ENCODE measurements around the gene GTF2A1L. TPM values are rescaled to one million over a fixed set of nuclear protein-coding genes. Genes with fewer than 3 reads are reported as not detected.

GTF2A1L gene
- total and polyA plus RNA-seq, 4 donors: 0.02 to 0.67 TPM; not detected in 2

DNA sequence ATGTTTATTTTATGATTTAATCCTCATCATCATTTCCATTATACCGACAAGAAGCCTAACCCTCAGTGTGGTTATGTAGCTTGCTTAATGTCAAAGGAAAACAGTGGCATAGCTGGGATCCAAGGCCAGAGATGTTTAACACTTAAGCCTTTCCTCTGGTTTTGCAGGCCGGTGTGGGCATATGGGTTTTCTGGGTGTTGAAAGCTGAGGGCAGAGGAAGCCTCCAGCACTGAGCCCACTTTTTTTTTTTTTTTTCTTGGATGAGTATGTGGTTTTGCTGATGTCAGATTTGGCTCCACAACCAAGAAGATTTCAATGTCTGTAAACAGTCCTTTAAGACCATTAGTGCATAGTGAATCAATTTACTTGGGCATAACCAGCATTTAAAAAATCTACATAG lies 96.6 kb downstream of the GTF2A1L start:
- no peak for DNase-seq (ENCODE audit: low spot score)

More for the DNA sequence above, 96.6 kb downstream of the GTF2A1L start:
- no peak for TF ChIP-seq JUND (IDR thresholded peaks at IDR 0.05)
- TF ChIP-seq, protein P1, sequence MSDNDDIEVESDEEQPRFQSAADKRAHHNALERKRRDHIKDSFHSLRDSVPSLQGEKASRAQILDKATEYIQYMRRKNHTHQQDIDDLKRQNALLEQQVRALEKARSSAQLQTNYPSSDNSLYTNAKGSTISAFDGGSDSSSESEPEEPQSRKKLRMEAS (IDR thresholded peaks at IDR 0.05): no peak
- TF ChIP-seq, protein P2, sequence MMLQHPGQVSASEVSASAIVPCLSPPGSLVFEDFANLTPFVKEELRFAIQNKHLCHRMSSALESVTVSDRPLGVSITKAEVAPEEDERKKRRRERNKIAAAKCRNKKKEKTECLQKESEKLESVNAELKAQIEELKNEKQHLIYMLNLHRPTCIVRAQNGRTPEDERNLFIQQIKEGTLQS (IDR thresholded peaks at IDR 0.05): no peak
- TF ChIP-seq, protein P3, sequence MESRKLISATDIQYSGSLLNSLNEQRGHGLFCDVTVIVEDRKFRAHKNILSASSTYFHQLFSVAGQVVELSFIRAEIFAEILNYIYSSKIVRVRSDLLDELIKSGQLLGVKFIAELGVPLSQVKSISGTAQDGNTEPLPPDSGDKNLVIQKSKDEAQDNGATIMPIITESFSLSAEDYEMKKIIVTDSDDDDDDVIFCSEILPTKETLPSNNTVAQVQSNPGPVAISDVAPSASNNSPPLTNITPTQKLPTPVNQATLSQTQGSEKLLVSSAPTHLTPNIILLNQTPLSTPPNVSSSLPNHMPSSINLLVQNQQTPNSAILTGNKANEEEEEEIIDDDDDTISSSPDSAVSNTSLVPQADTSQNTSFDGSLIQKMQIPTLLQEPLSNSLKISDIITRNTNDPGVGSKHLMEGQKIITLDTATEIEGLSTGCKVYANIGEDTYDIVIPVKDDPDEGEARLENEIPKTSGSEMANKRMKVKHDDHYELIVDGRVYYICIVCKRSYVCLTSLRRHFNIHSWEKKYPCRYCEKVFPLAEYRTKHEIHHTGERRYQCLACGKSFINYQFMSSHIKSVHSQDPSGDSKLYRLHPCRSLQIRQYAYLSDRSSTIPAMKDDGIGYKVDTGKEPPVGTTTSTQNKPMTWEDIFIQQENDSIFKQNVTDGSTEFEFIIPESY (IDR thresholded peaks at IDR 0.05): no peak
- TF ChIP-seq GABPA (IDR thresholded peaks at IDR 0.05 in 1 of 2, conservative IDR thresholded peaks at IDR 0.05 in 1 of 2): no peak
- no peak for TF ChIP-seq FOXA1 (IDR thresholded peaks at IDR 0.05)
- no peak for TF ChIP-seq HNF4G (IDR thresholded peaks at IDR 0.05)
- TF ChIP-seq NR2F2 (IDR thresholded peaks at IDR 0.05): no peak
- no peak for TF ChIP-seq RAD21 (IDR thresholded peaks at IDR 0.05)
- TF ChIP-seq FOXA2 (IDR thresholded peaks at IDR 0.05): no peak
- TF ChIP-seq RXRA (IDR thresholded peaks at IDR 0.05): no peak
- TF ChIP-seq, protein P4, sequence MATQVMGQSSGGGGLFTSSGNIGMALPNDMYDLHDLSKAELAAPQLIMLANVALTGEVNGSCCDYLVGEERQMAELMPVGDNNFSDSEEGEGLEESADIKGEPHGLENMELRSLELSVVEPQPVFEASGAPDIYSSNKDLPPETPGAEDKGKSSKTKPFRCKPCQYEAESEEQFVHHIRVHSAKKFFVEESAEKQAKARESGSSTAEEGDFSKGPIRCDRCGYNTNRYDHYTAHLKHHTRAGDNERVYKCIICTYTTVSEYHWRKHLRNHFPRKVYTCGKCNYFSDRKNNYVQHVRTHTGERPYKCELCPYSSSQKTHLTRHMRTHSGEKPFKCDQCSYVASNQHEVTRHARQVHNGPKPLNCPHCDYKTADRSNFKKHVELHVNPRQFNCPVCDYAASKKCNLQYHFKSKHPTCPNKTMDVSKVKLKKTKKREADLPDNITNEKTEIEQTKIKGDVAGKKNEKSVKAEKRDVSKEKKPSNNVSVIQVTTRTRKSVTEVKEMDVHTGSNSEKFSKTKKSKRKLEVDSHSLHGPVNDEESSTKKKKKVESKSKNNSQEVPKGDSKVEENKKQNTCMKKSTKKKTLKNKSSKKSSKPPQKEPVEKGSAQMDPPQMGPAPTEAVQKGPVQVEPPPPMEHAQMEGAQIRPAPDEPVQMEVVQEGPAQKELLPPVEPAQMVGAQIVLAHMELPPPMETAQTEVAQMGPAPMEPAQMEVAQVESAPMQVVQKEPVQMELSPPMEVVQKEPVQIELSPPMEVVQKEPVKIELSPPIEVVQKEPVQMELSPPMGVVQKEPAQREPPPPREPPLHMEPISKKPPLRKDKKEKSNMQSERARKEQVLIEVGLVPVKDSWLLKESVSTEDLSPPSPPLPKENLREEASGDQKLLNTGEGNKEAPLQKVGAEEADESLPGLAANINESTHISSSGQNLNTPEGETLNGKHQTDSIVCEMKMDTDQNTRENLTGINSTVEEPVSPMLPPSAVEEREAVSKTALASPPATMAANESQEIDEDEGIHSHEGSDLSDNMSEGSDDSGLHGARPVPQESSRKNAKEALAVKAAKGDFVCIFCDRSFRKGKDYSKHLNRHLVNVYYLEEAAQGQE (IDR thresholded peaks at IDR 0.05): no peak
- no peak for TF ChIP-seq YY1 (IDR thresholded peaks at IDR 0.05)
- no peak for TF ChIP-seq SP1 (IDR thresholded peaks at IDR 0.05)
- TF ChIP-seq, protein P5, sequence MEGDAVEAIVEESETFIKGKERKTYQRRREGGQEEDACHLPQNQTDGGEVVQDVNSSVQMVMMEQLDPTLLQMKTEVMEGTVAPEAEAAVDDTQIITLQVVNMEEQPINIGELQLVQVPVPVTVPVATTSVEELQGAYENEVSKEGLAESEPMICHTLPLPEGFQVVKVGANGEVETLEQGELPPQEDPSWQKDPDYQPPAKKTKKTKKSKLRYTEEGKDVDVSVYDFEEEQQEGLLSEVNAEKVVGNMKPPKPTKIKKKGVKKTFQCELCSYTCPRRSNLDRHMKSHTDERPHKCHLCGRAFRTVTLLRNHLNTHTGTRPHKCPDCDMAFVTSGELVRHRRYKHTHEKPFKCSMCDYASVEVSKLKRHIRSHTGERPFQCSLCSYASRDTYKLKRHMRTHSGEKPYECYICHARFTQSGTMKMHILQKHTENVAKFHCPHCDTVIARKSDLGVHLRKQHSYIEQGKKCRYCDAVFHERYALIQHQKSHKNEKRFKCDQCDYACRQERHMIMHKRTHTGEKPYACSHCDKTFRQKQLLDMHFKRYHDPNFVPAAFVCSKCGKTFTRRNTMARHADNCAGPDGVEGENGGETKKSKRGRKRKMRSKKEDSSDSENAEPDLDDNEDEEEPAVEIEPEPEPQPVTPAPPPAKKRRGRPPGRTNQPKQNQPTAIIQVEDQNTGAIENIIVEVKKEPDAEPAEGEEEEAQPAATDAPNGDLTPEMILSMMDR (IDR thresholded peaks at IDR 0.05; ENCODE audit: low read depth, low read length, missing input control): no peak
- TF ChIP-seq HNF4A (conservative IDR thresholded peaks at IDR 0.05): no peak
- TF ChIP-seq TAF1 (conservative IDR thresholded peaks at IDR 0.05): no peak
- no peak for TF ChIP-seq EGR1 (IDR thresholded peaks at IDR 0.05; ENCODE audit: low read depth in 2 of 2)
- WGBS: 41% methylated on average over 2 of the region's 2 CpGs
- H3K27me3 ChIP-seq (ENCODE audit: control insufficient read depth in 4 of 4, insufficient read depth in 4 of 4, low read length in 3 of 4): no peaks in the 10 kb centered on the region
- H3K9me3 ChIP-seq (ENCODE audit: control insufficient read depth in 4 of 4, low read length in 3 of 4): no peaks in the 10 kb centered on the region
- H3K4me1 ChIP-seq (ENCODE audit: control insufficient read depth in 4 of 4, insufficient read depth in 4 of 4, low read length in 3 of 4): no peaks in the 10 kb centered on the region
- no peak overlapping the region for H3K9ac ChIP-seq (ENCODE audit: low read depth in 1 of 2, low read length in 2 of 2)
- H3K27ac ChIP-seq (ENCODE audit: low read depth in 1 of 2, low read length in 2 of 2): no peak overlapping the region
- no peaks in the 10 kb centered on the region for H3K36me3 ChIP-seq (ENCODE audit: control insufficient read depth in 4 of 4, insufficient read depth in 3 of 4, low read depth in 1 of 4, low read length in 3 of 4)
- no peak overlapping the region for H3K4me3 ChIP-seq (ENCODE audit: low read depth in 1 of 3, low read length in 3 of 3)
